GM10266 (cell line): ENCODE measurements around the gene CDKAL1.

Experiments
- DNase-seq: peaks from one replicate; pipeline ENCODE4 v3.0.0; 2012; ENCODE audit errors: extremely low spot score
- TF ChIP-seq, protein P1 (sequence below): IDR thresholded peaks from 2 replicates; pipeline ENCODE4 v1.5.1; 2012; ENCODE audit warnings: mild to moderate bottlenecking, low read depth; ENCODE audit not compliant: control insufficient read depth, insufficient read depth; ENCODE audit errors: missing control alignments

The CDKAL1 gene

DNA sequence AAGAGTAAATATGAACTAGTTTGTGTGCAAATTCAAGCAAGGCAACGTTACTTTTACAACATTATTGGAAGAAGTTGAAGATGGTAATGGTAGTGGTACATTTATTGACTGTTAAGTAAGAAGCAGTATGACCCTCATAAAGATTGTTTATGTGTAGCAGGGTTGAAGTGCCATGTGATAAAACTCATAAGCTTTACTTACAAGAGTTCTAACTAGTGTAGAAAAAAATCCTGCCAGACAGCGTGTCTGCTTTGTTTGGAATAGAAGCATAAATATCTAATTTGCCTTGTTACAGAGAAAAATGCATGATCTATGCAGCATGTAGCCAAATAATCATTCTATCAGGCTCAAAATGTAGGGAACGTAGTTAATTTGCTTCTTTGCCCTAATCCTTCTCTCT, 608.5 kb downstream of the CDKAL1 start:
- TF ChIP-seq, protein P1, sequence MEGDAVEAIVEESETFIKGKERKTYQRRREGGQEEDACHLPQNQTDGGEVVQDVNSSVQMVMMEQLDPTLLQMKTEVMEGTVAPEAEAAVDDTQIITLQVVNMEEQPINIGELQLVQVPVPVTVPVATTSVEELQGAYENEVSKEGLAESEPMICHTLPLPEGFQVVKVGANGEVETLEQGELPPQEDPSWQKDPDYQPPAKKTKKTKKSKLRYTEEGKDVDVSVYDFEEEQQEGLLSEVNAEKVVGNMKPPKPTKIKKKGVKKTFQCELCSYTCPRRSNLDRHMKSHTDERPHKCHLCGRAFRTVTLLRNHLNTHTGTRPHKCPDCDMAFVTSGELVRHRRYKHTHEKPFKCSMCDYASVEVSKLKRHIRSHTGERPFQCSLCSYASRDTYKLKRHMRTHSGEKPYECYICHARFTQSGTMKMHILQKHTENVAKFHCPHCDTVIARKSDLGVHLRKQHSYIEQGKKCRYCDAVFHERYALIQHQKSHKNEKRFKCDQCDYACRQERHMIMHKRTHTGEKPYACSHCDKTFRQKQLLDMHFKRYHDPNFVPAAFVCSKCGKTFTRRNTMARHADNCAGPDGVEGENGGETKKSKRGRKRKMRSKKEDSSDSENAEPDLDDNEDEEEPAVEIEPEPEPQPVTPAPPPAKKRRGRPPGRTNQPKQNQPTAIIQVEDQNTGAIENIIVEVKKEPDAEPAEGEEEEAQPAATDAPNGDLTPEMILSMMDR, result no peak
- no peak for DNase-seq

- TF ChIP-seq, protein P1, result no peak
- no peak for DNase-seq
These were observed 609.4 kb downstream of the CDKAL1 start for GRCh38 chr6:21143645-21144044.

DNA sequence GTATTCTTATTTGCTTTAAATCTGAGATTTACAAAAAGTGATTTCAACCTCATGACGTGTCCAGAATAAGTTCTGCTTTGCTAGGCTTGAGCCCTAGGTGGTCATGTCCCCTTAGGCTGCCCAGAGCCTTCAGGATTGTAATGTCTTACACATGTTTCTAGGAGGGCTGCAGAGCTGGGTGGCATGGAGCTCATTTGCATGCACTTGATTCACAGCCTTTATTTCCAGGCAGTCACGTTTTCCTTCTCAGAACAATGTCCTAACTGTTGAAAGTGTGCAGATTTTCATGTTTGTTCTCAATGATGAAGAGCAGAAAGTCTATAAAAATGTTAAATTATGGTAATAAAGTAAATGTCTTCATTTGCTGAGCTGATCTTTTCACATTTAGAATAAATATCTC, 610.7 kb downstream of the CDKAL1 start:
- DNase-seq, result no peak
- TF ChIP-seq, protein P1, result no peak

DNA sequence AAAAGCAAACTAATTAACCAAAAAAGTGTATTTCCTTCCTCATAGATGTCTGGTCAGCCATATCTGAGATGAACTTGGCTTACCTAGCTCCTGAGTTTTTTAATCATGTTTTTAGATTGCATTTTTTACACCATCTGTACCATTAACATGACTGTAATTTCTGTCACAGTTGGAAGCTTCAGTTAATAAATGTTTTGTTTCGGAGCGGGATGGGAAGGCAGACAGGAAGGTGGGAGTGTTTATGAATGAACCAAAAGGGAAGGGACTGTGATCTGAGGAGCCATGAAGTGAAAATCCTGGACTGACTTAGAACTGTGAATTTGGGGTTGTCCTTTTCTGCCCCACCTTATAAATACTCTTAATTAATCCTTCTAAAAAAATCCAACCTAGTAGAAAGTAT, 613.7 kb downstream of the CDKAL1 start:
- TF ChIP-seq, protein P1, result no peak
- no peak for DNase-seq

GRCh38 chr6:21149470-21149869, 615.2 kb downstream of the CDKAL1 start:
- no peak for DNase-seq
- TF ChIP-seq, protein P1, result no peak

- TF ChIP-seq, protein P1, result no peak
- DNase-seq, result no peak
These were observed 616.4 kb downstream of the CDKAL1 start for GRCh38 chr6:21150667-21151066.

DNA sequence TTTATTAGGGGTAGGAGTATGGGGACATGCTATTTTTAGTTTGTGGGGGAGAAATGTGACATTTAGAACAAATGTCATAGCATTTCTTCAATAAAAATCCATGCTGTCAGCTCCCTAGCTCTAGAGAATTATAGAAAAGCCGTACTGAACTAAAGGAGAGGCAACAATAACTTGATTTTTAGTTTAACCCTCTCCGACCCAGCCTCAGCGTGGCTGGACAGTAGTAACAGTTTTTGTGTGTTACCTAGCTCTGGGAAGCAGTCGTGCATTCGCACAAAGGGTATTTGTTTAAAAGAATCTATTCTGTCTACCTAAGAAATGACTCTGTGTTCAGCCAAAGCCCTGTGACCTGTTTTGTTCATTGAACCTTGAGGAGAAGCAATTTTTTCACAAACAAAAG, 616.9 kb downstream of the CDKAL1 start:
- TF ChIP-seq, protein P1, result no peak

More for the DNA sequence above, 616.9 kb downstream of the CDKAL1 start:
- DNase-seq, result no peak
